Ecto neural progenitor cell (in vitro differentiated cells): ENCODE measurements around the gene PANK2.
"Not testable (repeated sequence)": the region's sequence is repeated elsewhere in the genome, so short reads cannot be mapped to it uniquely, and the experiment has no call there.

Experiments used
- DNase-seq: peaks from one replicate; pipeline ENCODE4 v3.0.0-alpha.2; 2018; ENCODE audit warnings: low spot score

The PANK2 gene

DNA sequence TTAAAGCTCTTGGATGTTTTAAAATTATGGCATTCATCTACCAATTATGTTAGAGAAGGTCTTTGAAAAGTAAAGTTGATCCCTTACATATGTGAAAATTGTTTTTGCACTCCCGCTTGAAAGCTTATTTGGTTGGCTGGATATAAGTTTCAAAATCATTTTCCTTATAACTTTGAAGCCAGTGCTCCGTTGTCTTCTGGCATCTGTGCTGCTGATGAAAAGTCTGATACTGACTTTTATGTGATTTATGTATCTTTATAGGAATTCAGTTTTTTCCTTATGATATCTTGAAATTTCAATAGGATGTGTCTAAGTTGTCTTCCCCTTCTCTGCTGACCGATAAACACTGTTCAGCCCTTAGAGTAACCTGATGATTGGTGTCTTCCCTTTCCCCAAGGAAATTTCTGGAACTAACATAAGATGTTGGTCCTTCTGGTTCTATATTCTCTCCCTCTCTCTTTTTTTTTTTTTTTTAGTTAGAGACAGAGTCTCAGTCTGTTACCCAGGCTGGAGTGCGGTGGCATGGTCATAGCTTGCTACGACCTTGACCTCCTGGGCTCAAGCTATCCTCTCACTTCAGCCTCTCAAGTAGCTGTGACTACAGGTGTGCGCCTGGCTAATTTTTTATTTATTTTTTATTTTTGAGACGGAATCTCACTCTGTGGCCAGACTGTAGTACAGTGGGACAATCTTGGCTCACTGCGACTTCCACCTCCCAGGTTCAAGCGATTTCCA, 12.7 kb downstream of the PANK2 start:
- no peak for DNase-seq

DNA sequence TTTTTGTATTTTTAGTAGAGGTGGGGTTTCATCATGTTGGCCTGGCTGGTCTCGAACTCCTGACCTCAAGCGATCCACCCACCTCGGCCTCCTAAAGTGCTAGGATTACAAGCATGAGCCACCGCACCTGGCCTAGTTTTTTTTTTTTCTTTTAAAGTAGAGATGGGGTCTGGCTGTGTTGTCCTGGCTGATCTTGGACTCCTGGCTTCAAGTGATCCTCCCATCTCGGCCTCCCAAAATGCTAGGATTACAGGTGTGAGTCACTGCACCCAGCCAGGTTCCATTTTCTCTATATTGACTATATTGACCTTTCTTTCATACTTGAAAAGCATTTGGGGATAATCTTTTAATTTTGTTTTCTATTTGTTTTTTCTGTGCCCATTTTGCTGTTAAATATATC, 13.3 kb downstream of the PANK2 start:
- no peak for DNase-seq

DNA sequence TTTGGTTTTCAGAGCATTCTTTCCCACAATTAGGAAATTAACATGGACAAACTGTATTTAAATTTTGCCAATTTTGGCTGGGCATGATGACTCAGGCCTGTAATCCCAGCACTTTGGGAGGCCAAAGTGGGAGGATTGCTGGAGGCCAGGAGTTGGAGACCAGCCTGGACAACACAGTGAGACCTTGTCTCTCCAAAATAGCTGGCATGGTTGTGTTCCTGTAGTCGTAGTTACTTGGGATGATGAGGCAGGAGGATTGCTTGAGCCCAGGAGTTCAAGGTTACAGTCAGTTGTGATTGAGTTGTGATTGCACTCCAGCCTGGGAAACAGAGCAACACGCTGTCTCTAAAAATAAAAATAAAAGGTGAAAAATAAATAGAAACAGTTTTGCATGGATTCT, 15.0 kb downstream of the PANK2 start:
- DNase-seq, result no peak

DNA sequence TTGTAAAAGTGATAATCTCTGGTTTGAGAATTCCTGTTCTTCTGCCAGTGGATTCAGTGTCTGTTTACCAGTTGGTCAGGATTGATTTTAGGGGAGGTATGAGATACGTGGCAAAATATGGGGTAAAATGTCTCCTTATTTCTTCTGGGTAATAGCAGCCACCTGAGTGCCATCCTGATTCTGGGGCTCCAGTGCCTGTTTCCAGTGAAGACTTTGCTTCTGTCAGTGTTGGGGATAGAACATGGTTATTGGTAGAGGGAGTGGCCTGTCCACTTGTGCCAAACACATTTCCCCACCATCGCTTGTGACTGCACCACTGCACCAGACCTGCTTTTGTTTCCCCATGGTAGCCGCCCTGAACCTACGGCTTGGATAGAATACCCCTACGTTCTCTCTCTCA, 15.7 kb downstream of the PANK2 start:
- DNase-seq, result no peak

DNA sequence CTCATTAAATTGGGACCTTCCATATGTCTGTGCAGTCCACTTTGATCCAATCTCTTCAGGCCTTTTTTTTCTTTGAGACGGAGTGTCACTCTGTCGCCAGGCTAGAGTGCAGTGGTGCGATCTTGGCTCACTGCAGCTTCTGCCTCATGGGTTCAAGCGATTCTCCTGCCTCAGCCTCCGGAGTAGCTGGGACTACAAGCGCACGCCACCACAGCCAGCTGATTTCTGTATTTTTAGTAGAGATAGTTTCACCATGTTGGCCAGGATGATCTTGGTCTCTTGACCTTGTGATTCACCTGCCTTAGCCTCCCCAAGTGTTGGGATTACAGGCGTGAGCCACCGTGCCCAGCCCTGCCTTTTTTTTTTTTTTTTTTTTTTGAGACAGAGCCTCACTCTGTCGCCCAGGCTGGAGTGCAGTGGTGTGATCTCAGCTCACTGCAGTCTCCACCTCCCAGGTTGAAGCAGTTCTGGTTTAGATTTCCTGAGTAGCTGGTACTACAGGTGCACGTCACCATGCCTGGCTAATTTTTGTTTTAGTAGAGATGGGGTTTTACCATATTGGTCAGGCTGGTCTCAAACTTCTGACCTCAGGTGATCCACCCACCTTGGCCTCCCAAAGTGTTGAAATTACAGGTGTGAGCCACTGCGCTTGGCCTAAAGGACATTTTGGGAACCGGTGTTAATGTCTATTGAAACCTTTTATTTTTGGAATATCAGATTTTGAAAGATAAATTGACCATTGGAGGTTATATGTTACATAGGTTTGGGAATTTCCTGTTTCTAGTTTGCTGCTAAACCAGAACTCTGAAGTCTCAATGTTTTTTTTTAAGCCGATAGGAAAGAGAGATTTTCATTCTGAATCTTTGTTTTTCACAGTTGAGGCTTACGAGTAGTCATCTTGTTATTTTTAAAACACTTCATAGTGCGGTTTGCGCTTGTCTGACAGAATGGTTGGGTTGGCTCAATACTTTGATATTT, 17.8 kb downstream of the PANK2 start:
- DNase-seq, result not testable (repeated sequence)

DNA sequence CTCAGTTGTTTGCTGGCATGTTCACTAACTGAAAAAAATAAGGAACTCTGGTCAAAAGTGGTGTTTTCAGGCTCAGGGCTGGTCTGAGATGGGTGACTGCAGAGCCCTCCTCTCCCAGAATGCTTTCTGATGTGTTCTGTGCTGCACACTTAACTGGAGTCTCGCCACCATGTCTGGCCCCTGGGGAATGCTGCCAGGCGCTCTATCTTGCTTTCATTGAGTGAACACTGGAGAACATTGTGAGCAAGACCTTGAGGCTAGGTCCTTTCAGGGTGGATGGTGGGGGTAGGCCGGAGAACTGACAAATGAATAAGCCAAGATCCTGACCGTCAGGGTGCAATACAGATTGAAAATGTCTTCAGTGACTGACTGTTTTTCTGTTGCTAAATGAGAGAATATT, 19.5 kb downstream of the PANK2 start:
- DNase-seq, result no peak

DNA sequence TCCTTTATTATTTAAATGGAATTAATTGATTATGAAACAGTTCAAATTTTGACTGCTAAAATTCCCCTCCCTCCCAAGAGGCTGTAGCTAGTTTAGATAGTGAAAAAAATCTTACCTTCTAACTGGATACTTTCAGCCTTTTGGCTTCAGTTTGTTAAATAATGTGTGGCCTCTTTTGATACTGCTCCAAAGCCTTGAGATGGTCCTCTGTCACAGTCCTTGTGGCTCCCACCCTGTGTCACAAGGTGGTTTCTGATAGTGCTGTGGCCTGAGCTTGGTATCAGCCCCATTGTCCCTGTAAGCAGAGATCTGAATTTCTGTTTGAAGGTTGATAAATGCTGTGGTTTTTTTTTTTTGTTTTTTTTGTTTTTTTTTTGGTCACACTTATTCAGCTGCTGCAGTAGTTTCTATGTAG, 20.8 kb downstream of the PANK2 start:
- no peak for DNase-seq

DNA sequence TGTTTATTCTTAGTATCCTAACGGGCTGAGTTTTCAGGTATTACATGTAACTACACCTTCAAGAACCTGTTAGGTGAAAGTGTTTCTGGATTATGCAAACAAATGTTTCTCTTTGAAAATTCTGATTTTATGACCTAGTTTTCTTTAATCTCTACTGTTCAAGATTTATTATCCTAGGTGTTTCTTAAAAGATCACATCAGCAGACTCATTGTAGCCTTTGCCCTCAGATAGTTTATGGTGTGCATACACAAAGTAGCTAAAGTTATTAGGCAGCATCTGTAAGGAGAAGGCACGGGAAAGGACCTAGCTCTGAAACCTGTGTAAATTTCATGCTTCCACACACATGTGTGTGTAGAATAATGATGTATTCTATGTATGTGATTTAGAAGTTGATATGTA, 21.7 kb downstream of the PANK2 start:
- no peak for DNase-seq

DNA sequence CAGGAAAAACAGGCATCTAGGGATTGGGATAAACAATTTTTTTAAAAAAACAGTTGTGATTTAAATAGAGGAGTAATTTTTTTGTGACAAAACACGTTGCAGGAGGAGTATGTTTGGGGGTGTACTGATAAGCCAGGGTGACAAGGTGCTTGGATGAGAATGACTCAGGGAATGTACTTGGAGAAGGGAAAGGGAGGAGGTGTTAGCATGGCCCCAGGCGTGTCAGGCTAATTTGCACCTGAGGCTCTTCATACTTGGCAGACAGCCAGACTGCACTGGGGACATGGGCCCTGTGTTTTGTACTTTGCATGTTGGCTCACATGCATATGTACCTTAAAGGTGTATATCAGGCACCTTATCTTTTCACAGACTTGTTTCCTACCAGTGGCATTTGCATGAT, 22.8 kb downstream of the PANK2 start:
- DNase-seq, result peak; percentile 27

DNA sequence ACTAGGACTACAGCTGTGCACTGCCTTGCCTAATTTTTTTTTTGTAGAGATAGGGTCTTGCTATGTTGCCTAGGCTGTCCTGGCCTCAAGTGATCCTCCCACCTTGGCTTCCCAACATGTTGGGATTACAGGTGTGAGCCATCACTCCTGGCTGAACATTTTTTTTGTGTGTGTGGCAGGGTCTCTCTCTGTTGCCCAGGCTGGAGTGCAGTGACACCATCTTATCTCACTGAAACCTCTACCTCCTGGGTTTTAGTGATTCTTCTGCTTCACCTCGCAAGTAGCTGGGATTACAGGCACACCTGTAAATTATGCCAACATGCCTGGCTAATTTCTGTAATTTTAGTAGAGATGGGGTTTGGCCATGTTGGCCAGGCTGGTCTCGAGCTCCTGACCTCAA, 25.3 kb downstream of the PANK2 start:
- DNase-seq, result no peak

DNA sequence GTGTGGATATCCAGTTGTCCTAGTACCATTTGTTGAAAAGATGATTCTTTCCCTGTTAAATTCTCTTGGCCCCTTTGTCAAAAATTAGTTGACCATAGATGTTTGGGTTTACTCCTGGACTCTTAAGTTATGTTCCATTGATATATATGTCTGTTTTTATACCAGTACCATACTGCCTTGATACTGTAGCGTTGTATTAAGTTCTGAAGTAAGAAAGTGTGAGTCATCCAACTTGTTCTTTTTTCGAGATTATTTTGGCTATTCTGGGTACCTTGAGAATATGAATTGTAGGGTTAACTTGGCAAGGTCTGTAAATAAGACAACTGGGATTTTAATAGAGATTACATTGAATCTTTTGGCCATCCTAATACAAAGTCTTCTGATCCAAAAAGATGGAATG, 26.5 kb downstream of the PANK2 start:
- DNase-seq, result no peak

DNA sequence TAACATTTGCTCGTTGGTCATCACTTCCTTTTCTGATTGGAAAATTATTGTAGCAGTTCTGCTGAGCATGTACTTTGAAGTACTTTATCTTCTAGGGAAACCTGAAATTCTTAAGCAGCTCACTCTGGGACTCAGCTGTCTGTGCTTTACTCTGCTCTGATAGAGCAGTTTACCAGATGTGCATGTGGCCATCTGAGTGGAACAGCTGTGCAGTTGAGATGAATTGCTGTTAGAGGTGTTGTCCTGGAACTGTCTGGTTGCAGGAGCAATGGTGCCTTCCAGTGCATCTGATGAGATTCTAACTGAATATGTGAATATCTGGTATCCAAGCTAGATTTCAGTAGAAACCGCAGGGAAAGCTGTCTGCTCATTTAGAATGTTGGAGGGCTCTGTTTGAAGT, 27.2 kb downstream of the PANK2 start:
- no peak for DNase-seq

DNA sequence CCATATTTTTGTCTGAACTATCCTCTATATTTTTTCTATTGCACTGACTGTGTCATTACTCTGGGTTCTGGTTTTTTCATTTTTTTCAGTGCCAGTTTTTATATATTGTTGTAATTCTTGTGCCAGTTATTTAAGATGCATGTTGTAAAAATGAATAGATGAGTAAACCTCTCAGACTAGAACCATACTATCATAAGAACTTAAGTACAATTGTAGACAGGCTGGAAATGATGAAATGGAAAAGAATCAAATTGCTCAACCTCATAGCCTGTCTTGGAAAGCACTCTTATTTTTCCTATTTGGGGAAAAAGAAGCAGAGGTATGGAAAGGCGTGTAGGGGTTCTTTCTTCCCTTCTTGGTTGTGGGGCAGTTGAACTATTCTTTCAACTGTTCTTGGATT, 30.2 kb downstream of the PANK2 start:
- DNase-seq, result no peak

DNA sequence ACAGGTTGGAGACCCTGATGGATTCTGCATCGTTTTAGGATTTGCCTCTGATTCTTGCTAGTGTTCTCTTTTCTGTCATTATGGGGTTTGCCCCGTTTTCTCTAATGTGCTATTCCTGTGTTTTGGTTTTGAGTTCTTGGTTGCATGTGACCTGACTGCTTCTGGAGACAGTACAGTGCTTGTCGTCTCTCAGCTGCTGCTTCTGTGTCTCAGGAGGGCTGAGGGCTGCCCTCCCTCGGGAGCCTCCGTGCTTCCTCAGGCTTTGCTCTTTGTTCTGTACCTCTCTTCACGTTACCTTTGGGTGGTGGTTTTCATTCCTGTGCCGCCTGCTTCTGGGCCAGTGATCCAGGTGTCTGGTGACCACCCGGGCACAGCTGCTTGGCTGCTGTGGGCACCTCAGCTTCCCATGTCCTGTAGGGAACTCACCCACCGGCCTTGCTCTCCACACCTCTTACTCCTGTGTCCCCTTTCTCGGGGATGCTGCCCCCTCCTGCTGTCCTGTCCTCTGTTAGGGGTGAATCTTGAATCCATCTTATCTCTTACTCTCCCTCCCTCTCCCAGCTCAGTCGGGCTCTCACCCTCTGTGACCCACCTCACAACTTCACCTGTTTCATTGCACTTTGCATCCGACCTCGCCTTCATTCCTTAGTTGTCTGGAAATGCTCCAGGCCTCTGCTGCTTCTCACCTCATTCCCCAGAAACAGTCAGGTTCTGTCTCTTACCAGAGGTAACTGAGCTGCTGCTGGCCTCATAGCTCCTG, 33.2 kb downstream of the PANK2 start:
- no peak for DNase-seq

DNA sequence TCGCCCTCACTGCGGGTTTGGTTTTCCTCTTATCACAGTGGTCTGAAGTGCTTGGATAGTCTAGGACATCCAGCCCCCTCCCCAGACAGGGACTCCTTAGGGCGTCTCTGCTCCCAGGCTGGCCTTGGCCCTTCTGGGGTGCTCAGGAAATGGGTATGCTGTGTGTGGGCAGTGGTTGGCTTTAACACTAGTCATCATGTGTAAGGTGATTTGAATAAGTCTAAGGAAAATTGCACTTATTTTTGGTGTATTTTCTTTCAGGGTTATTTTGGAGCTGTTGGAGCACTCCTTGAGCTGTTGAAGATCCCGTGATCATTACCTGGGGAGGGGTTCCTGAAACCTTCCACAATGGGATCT, 33.8 kb downstream of the PANK2 start:
- no peak for DNase-seq

DNA sequence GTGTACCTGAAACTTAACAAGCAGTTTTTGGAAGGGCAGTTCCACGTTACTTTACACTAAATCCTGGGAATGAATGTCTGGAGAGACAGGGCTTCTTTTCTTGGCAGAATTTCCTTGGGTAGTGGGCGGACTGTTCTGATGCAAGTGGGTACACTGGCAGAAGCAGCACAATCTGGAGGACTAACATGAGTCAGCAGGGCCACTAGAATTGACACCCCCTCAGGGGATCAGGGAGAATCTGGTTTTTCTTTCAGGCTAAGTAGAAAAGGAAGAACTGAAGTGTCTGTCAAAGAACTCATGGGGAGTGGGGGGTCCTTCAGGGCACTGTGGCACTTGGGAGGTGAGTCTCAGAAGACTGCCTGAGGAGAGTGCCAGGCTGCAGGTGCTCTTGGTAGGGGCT, 34.6 kb downstream of the PANK2 start:
- no peak for DNase-seq

DNA sequence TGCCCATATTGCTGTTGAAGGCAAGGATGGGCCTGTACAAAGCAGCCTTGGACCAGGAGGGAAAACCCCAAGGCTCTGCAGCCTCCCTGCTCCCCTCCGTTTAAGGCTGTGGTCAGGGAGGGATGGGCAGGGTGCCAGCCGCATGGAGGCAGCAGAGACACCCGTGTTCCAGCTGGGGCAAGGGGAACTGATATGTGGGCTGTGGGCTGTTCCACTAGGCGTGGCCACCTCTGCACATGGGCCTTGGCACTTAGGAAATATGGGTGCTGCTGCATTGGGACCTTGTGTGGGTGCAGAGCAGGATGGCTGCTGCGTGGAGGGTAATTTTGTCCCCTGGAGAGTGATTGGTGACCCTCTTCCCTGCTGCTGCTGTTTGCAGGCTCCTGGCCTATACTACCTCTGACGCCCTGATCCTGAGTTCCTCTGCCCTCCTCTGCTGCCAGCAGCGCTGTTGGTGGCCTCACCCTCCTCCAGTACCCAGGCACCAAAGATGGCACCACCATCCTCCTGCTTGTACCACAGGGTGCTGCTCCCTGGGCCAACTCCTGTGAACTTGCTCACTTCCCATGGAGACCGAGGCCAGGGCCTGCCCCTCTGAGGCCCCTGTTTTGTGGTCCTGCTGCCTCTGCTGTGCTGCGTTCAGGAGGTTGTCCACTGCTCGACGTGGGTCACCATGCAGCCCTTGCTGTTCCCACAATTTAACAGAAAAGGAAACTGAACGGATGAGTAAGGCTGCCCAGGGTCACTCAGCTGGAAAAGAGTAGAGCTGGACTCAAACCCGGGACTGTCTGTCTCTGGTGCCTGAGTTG, 35.3 kb downstream of the PANK2 start:
- DNase-seq, result no peak

DNA sequence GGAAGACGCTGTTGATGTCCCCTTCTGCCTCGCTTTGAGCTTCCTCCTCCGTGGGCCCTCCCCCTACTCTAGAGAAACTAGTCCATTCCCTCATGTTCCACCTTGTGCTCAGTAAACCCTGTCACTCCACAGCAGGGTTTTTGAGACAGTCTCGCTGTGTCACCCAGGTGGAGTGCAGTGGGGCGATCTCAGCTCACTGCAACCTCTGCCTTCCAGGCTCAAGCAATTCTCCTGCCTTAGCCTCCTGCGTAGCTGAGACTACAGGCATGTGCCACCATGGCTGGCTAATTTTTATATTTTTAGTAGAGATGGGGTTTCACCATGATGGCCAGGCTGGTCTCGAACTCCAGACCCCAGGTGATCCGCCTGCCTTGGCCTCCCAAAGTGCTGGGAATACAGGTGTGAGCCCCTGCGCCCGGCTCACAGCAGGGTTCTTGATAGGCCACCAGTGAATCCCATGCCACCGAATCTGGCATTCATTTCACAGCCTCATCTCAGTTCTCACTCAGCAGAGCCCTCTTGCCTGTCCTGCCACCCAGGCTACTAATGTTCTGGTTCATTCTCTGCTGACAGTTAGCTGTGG, 36.0 kb downstream of the PANK2 start:
- no peak for DNase-seq

DNA sequence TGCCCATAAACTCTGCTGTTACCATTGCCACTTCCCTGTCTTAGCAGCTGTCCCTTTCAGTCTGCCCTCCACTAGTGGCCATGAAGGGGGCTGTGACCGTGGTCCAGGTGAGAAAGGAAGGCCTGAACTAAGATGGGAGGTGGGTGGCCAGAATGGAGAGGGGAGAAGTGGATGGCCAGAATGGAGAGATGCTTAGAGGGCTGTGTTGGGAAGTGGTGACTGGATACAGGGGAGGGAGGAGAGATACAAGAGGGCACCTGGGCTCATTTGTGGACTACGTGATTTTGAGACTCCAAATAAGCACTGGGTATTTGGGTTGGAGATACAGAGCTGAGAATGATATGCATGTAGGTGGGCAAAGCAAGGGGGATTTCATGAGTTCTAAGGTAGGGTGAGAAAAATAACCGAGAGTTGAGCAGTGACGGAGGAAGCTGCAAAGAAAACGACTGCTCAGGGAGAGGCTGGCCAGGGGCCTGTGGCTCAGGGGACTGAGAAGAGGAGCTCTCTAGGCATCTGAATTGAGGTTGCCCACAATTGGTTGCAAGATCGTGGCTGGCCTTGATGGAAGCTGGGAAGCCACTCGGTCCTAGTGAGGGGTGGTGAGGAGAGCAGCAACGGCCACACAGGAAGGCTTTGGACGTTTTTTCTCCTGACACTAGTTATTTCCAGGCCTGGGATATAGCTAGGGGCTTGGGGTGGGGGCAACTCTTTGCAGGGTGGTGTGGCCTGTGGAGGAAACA, 36.9 kb downstream of the PANK2 start:
- DNase-seq, result no peak

DNA sequence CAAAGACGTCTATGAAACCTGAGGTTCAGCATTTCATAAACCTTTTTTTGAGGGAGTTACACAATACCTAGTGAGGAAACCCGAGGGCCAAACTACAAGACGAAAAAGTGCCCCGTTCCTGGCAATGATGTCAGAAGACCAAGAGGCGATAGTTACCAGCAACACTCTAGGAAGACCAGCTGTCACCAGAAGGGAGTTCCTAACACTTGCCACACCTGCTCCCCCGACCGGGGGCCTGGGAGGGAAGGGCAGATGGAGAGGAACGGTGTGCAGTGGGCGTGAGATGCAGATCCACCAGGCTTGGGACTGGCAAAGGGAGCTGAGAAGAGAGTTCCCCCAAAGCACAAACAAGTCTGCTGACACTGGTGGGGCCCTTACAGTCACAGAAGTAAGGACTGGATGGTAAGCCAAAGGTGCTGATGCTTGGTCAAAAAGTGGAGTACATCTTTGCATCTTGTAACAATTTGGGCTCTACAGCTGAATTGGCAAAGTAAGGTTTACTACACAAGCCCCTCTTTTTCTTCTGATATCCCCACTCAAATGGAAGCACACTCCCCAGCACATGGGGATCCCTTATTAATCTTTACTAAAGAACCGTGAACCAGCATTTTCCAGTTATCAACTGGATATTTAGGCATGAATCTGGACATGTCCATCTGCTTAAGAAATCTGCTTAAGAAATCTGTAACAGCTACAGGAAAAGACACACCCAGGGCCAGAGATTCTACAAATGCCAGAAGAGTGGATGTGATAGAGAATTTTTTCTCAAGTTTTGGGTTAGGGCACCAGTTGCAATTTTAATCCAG, 38.5 kb downstream of the PANK2 start:
- no peak for DNase-seq
